HepG2 (cell line): ENCODE measurements around the gene FAM120B. TPM values are rescaled to one million over a fixed set of nuclear protein-coding genes. Genes with fewer than 3 reads are reported as not detected.

Experiments used
- ATAC-seq: fragments of 200-7000 bp; cut with Tn5 transposase; 3 replicates; pipeline ENCODE4 v1.9.1; 2020; ENCODE audit warnings: mild to moderate bottlenecking, moderate library complexity
- BruUV-seq: library from RNA; stranded (reverse); fragments of 400-500 nt; replicated peaks from 2 replicates; lab custom pipeline; 2021; lab: Mats Ljungman, UMichigan
- CTCF ChIA-PET: fragments of 300-600 bp; formaldehyde crosslinking; extraction: SDS; loops from one replicate; lab custom pipeline; 2021; ENCODE audit warnings: low total read pairs, inconsistent platforms, low intra/inter-chr PET ratio; lab: Yijun Ruan, JAX
- POLR2A ChIA-PET: fragments of 350-600 bp; sonication (Branson Sonifier 250); formaldehyde crosslinking; loops from one replicate; lab custom pipeline; 2020; ENCODE audit warnings: antibody characterized with exemption, inconsistent platforms; lab: Yijun Ruan, JAX
- DNase-seq: peaks from one replicate; pipeline ENCODE4 v3.0.0-alpha.2; 2015; ENCODE audit warnings: low spot score
- FAIRE-seq: peaks from 3 replicates; lab custom pipeline; 2011; peaks lifted over from hg19 to GRCh38; lab: Jason Lieb, UNC
- H2AFZ ChIP-seq: one replicate; pipeline ENCODE4 v1.6.1; 2011; ENCODE audit warnings: low read length, inconsistent platforms
- H3K27ac ChIP-seq: fragments of 300-600 bp; 3 replicates; pipeline ENCODE4 v1.8.0; 2011; ENCODE audit warnings: mixed run types, mild to moderate bottlenecking, mixed read lengths, low read length, inconsistent platforms; ENCODE audit not compliant: insufficient read depth; ENCODE audit errors: extremely low read length
- H3K27me3 ChIP-seq, 2 experiments: fragments of 200-600 bp in 1 of 2; 2 replicates in 1 of 2; 3 replicates in 1 of 2; pipeline versions ENCODE4 v1.6.0 to v1.8.0; 2011; ENCODE audit warnings: low read length in 2 of 2, mild to moderate bottlenecking in 2 of 2, moderate library complexity in 2 of 2, inconsistent platforms in 1 of 2; ENCODE audit not compliant: insufficient read depth in 2 of 2, control insufficient read depth in 1 of 2
- H3K36me3 ChIP-seq, 2 experiments: fragments of 200-600 bp in 1 of 2; replicated peaks in 1 of 2; 2 replicates in 1 of 2; 3 replicates in 1 of 2; pipeline versions ENCODE4 v1.5.1 to v1.8.0; 2011; ENCODE audit warnings: low read length in 2 of 2, inconsistent platforms in 1 of 2; ENCODE audit not compliant: insufficient read depth in 2 of 2, control insufficient read depth in 1 of 2
- H3K4me1 ChIP-seq: 2 replicates; pipeline ENCODE4 v1.5.1; 2012; ENCODE audit warnings: low read length, inconsistent platforms; ENCODE audit not compliant: insufficient read depth
- H3K4me2 ChIP-seq: 2 replicates; pipeline ENCODE4 v1.6.0; 2011; ENCODE audit warnings: low read depth, low read length, inconsistent platforms
- H3K4me3 ChIP-seq, 3 experiments: fragments of 200-600 bp in 1 of 3; sonication (generic), shearing (Covaris generic) in 1 of 3; replicated peaks in 1 of 3; 2 replicates each; pipeline ENCODE4 v1.5.1; 2011 to 2016; ENCODE audit warnings: low read length in 3 of 3, inconsistent platforms in 2 of 3, low read depth in 2 of 3, mild to moderate bottlenecking in 2 of 3, control low read depth in 1 of 3, mixed read lengths in 1 of 3; ENCODE audit not compliant: insufficient read depth in 1 of 3
- H3K79me2 ChIP-seq: one replicate; pipeline ENCODE4 v1.6.1; 2011; ENCODE audit warnings: low read length, inconsistent platforms; ENCODE audit not compliant: insufficient read depth
- H3K9ac ChIP-seq: 2 replicates; pipeline ENCODE4 v1.6.0; 2011; ENCODE audit warnings: mild to moderate bottlenecking, low read depth, low read length, inconsistent platforms; ENCODE audit not compliant: insufficient read depth
- H3K9me3 ChIP-seq: 2 replicates; pipeline ENCODE4 v1.5.1; 2012; ENCODE audit warnings: mild to moderate bottlenecking, low read length
- H4K20me1 ChIP-seq: 2 replicates; pipeline ENCODE4 v1.6.0; 2011; ENCODE audit warnings: inconsistent platforms, mild to moderate bottlenecking, low read length, moderate library complexity; ENCODE audit not compliant: insufficient read depth
- GRHL1 ChIP-seq: sonication (generic); formaldehyde crosslinking; conservative IDR thresholded peaks from 2 replicates; pipeline ENCODE4 v1.8.0; 2022; ENCODE audit warnings: missing genetic modification reagents
- RERE ChIP-seq: IDR thresholded peaks from 2 replicates; pipeline ENCODE4 v1.6.1; 2016; ENCODE audit warnings: low read depth, missing genetic modification reagents, missing compliant biosample characterization
- ZNF225 ChIP-seq: sonication (generic); formaldehyde crosslinking; IDR thresholded peaks from 2 replicates; pipeline ENCODE4 v1.4.0; 2020; ENCODE audit warnings: mild to moderate bottlenecking, missing genetic modification reagents
- WGBS: methylation state at CpG from one replicate; pipeline ENCODE4 v1.1.6; 2017; ENCODE audit warnings: low lambda C conversion rate; 5-methylcytosine and 5-hydroxymethylcytosine counted together
- in situ Hi-C: cut with HindIII; loops from 2 replicates; pipeline ENCODE4 v1.10.0; 2017; ENCODE audit warnings: low pct_unique_long_range_greater_than_20kb; ENCODE audit not compliant: extremely low pct_ligation_motif_present
- intact Hi-C: fragments of 100-400 bp; cut with micrococcal nuclease; formaldehyde crosslinking; loops from one replicate; pipeline ENCODE4 v1.10.0; 2022; ENCODE audit not compliant: unreplicated experiment
- polyA plus RNA-seq, 8 experiments: library from polyadenylated mRNA; depleted of rRNA in 3 of 8; stranded (reverse) in 7 of 8; unstranded in 1 of 8; fragments of >200 nt; fragmentation: Illumina TruSeq in 4 of 8; extraction: Trizol in 4 of 8; gene quantifications; 2 replicates each; pipeline versions ENCODE4 v1.2.1 to v1.2.3, GENCODE V29; 2011 to 2016; ENCODE audit warnings: low read depth in 4 of 8, missing spikeins in 1 of 8, mixed read lengths in 1 of 8; ENCODE audit not compliant: insufficient read depth in 1 of 8
- total RNA-seq, 5 experiments: library from RNA; depleted of rRNA; stranded (reverse); fragments of >200 nt; fragmentation: Illumina TruSeq; extraction: Trizol; gene quantifications; 2 replicates each; pipeline ENCODE4 v1.2.3, GENCODE V29; 2016; ENCODE audit warnings: low read depth in 1 of 5

FAM120B gene
- total and polyA plus RNA-seq, 2 of the 13 experiments (the other 11 are each of a cell fraction or from before 2014, with no cell fraction given), result 9.2 to 10.7 TPM

- 95% methylated on average over 1 of the region's 1 CpG for WGBS
- Histone ChIP-seq H4K20me1 (no peaks in the 10 kb centered on the region), H3K79me2 (peaks cover 65% of the 10 kb centered on the region), H2AFZ (no peak overlapping the region), H3K27ac (no peak overlapping the region), H3K36me3 (no peaks in the 10 kb centered on the region; a peak in 1 of 5 replicates), H3K9me3 (no peaks in the 10 kb centered on the region), H3K27me3 (no peaks in the 10 kb centered on the region; a peak in 1 of 5 replicates), H3K4me3 (no peak overlapping the region), H3K4me2 (peak overlapping the region; percentile 84), H3K9ac (no peak overlapping the region)
- ATAC-seq, result no peak
- no peak for DNase-seq
- no peak for FAIRE-seq
- intact Hi-C loops, result loop anchor here (5.0 to 10.0 kb wide), 3 partner anchors 116 to 606 kb away; partner anchors contain the start of genes C6orf120, PSMB1, TBP and WDR27
- CTCF ChIA-PET, result no interaction called here
- BruUV-seq, result no TSS peak
- TF ChIP-seq ZNF225 (CRISPR knock-in tag), result no peak
- TF ChIP-seq RERE, result no peak
- TF ChIP-seq GRHL1 (CRISPR knock-in tag), result no peak
- TF ChIP-seq, all 625 proteins: peak for 0
- in situ Hi-C loops, result no loop called here
- peaks cover 28% of the 10 kb centered on the region for H3K4me1 ChIP-seq
- POLR2A ChIA-PET, result no interaction called here
Observed at GRCh38 chr6:170308761-170309160, 2.2 kb downstream of the FAM120B start.
